HG03196 (cell line): ENCODE measurements around the gene CCM2L.

Experiments used
- ATAC-seq: cut with Tn5 transposase; IDR thresholded peaks from one replicate; pipeline ENCODE4 v1.9.1; 2021; ENCODE audit not compliant: unreplicated experiment

Gene CCM2L

GRCh38 chr20:31992086-31992485 lies 18.2 kb upstream of the CCM2L start:
- no peak for ATAC-seq

- no peak for ATAC-seq
Measured at GRCh38 chr20:31996996-31997395, 13.2 kb upstream of the CCM2L start.

GRCh38 chr20:31998246-31998645 lies 12.0 kb upstream of the CCM2L start:
- ATAC-seq: no peak

- no peak for ATAC-seq
Measured at GRCh38 chr20:32003325-32003724, 6.9 kb upstream of the CCM2L start.

- no peak for ATAC-seq
Measured at GRCh38 chr20:32004963-32005362, 5.3 kb upstream of the CCM2L start.

GRCh38 chr20:32006053-32006452 lies 4.2 kb upstream of the CCM2L start:
- no peak for ATAC-seq

GRCh38 chr20:32006841-32007786 lies 3.1 kb upstream of the CCM2L start:
- no peak for ATAC-seq

- ATAC-seq: no peak
Measured at GRCh38 chr20:32007787-32008616, 2.2 kb upstream of the CCM2L start.

- no peak for ATAC-seq
Measured at GRCh38 chr20:32009564-32009963, 674 bp upstream of the CCM2L start.

- ATAC-seq: no peak
Measured at GRCh38 chr20:32010666-32011065, 428 bp downstream of the CCM2L start.

GRCh38 chr20:32012159-32012688 lies 2.0 kb downstream of the CCM2L start:
- ATAC-seq: no peak

GRCh38 chr20:32013326-32013725 lies 3.1 kb downstream of the CCM2L start:
- no peak for ATAC-seq

- no peak for ATAC-seq
Measured at GRCh38 chr20:32017711-32018251, 7.5 kb downstream of the CCM2L start.

GRCh38 chr20:32018269-32019155 lies 8.3 kb downstream of the CCM2L start:
- ATAC-seq: no peak

GRCh38 chr20:32019156-32019510 lies 8.9 kb downstream of the CCM2L start:
- no peak for ATAC-seq

- no peak for ATAC-seq
Measured at GRCh38 chr20:32019563-32020463, 9.6 kb downstream of the CCM2L start.

- ATAC-seq: no peak
Measured at GRCh38 chr20:32021091-32021490, 10.9 kb downstream of the CCM2L start.

GRCh38 chr20:32024683-32025295 lies 14.6 kb downstream of the CCM2L start:
- no peak for ATAC-seq

GRCh38 chr20:32027643-32028042 lies 17.4 kb downstream of the CCM2L start:
- ATAC-seq: no peak
